Measurements from ENCODE around the gene GPR152.
A peak's percentile ranks its signal among the peaks of the same experiment; 100 is the strongest.
"Not testable (repeated sequence)": the region's sequence is repeated elsewhere in the genome, so short reads cannot be mapped to it uniquely, and the experiment has no call there.

Gene GPR152

GRCh38 chr11:67489203-67489884 lies 36.8 kb upstream of the GPR152 start:
- DNase-seq (ENCODE audit: low spot score): no peak

GRCh38 chr11:67486481-67487195 lies 34.1 kb upstream of the GPR152 start:
- DNase-seq (ENCODE audit: low spot score): no peak

- DNase-seq (ENCODE audit: low spot score): not testable (repeated sequence)
These were observed 33.4 kb upstream of the GPR152 start for GRCh38 chr11:67485873-67486361.

- DNase-seq (ENCODE audit: low spot score): no peak
These were observed 32.4 kb upstream of the GPR152 start for GRCh38 chr11:67484847-67485311.

GRCh38 chr11:67483831-67484665 lies 31.5 kb upstream of the GPR152 start:
- no peak for DNase-seq (ENCODE audit: low spot score)

DNA sequence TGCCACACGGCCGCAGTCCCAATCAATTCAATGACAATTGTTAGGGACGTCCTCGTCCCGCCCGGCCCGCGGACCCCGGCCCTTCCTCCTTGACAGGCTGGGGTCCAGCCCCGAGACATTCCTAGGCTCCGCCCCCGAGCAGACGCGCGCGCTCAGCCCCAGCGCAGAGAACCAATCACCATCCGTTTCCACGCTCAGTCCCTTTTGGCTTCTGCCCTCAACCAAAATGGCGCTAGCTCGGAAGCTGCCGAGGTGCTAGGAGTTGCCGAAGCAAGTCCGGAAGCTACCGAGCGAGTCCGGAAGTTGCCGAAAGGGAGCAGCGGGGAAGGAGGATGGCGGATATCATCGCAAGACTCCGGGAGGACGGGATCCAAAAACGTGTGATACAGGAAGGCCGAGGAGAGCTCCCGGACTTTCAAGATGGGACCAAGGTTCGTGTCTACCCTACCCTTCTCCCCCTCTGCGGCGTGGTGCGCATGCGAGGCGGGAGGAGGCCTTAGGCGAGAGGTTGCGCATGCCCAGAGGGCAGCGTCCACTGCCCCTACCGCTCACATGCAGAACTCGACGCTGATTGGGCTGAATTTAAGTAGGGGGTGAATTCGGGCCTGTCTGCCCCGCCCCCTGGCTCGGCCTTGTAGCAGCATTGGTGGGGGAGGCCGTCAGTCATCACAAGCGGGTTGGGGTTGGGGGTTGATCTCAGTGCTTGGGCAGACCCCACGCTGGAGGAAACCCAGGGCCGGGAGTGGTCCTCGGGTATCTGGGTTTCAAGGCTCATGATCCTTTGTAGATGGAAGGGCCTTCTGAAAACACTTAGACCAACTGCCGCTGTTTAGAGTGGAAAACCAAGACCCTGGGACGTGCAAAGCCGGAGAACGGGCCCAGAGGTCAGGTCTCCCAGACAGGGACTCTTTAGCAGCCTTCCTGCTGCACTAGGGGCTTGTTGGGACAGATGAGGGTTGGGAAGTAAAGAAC lies 30.6 kb upstream of the GPR152 start, which contains the start of gene AIP:
TSS of gene AIP (plus strand) at position 200 of the 972 bp plus-strand sequence. CDS start at position 333, 133 bp downstream.
- peak; percentile 98 for DNase-seq (ENCODE audit: low spot score)

DNA sequence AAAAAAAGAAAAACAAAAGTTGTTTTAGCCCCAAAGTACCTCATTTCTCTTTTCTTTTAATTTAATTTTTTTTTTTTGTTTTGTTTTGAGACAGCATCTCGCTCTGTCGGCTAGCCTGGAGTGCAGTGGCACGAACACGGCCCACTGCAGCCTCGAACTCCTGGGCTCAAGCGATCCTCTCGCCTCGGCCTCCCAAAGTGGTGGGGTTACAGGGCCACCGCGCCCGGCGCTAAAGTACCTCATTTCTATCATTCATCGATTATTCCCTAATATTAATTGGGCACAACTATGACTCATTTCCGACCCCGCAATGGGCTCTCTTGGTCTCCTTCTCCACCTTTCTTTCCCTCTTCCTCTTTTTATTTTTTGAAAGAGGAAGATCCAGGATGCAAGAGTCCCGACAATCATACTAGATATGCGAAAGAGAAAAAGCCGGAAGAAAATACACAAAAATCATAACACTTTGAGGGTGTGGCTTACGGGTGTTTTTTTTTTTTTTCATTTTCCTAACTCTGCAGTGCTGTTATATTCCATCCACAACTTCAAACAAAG lies 29.8 kb upstream of the GPR152 start:
- no peak for DNase-seq (ENCODE audit: low spot score)

DNA sequence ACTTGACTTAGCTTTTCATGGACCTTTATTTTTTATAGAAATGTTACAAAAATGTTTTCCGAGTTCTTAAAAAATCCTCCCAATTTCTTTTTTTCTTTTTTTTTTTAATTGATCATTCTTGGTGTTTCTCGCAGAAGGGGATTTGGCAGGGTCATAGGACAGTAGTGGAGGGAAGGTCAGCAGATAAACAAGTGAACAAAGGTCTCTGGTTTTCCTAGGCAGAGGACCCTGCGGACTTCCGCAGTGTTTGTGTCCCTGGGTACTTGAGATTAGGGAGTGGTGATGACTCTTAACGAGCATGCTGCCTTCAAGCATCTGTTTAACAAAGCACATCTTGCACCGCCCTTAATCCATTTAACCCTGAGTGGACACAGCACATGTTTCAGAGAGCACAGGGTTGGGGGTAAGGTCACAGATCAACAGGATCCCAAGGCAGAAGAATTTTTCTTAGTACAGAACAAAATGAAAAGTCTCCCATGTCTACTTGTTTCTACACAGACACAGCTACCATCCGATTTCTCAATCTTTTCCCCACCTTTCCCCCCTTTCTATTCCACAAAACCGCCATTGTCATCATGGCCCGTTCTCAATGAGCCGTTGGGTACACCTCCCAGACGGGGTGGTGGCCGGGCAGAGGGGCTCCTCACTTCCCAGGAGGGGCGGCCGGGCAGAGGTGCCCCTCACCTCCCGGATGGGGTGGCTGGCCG lies 25.0 kb upstream of the GPR152 start:
- not testable (repeated sequence) for DNase-seq (ENCODE audit: low spot score)

GRCh38 chr11:67476692-67477091 lies 24.2 kb upstream of the GPR152 start:
- not testable (repeated sequence) for DNase-seq (ENCODE audit: low spot score)

- no peak for DNase-seq (ENCODE audit: low spot score)
These were observed 20.4 kb upstream of the GPR152 start for GRCh38 chr11:67472882-67473281.

DNA sequence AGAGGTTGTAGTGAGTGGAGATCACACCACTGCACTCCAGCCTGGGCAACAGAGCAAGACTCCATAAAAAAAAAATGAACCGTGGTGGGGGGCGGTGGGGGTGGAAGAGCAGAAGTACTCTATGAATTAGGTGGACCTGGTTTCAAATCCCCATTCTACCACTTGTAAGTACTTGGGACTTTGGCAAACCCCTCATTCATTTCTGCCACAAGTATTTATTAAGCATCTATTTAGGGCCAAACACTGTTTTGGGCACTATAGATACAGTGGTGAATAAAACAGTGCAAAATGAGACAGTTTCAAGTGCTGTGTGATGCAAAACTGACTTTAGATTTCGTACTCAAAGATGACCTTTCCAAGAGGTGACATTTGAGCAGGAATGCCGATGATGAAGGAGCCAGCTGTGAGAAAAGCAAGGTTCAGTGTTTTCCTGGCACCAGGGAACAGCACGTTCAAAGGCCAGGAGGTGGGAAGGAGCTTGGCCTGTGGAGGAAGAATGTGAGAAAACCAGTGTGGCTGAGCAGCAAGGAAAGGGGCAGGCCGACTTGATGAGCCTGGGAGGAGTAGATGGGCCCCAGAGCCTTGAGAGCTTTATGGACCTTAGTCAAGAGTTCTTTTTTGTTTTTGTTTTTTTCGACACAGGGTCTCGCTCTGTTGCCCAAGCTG lies 17.9 kb upstream of the GPR152 start:
- DNase-seq (ENCODE audit: low spot score): no peak

- no peak for DNase-seq (ENCODE audit: low spot score)
These were observed 16.9 kb upstream of the GPR152 start for GRCh38 chr11:67469508-67469811.

DNA sequence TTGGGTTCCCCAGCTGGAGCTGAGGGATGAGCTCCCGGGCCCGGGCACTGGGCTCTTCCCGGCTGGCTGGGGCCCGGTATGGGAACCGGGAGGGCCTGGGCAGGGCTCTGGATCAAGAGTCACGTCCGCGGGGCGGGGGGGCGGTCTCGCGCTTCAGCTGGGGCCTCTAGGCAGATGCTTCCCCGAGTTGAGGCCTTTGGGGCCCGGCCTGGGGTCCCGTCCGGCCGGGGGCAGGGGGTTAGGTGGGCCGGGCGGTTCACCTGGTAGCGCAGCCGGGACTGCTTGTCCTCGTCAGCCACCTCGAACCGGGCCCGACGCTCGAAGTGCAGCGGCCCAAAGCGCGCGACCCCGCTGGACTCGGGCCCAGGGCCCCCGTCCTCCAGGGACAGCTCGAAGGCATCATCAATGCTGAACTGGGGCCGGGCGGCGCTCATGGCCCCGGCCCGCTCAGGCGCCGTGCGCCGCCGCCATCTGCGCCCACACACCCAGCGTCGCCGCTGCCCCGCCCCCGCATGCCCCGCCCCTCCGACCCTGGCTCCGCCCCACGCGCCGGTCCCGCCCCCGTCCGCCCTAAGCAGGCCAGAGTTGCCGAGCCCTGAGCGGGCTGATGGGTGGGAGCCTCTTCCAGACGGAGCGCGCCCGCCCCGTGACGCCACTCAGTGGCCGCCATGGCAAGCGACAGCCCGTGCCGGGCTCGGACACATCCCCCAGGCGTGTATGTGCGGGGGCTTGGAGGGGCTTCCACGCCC lies 16.4 kb upstream of the GPR152 start, which contains the start of gene TMEM134:
TSS of gene TMEM134 (minus strand) at position 493 of the 749 bp plus-strand sequence. CDS start at position 434, 59 bp downstream.
- DNase-seq (ENCODE audit: low spot score): peak; percentile 98

- no peak for DNase-seq (ENCODE audit: low spot score)
These were observed 15.9 kb upstream of the GPR152 start for GRCh38 chr11:67468456-67468758.

DNA sequence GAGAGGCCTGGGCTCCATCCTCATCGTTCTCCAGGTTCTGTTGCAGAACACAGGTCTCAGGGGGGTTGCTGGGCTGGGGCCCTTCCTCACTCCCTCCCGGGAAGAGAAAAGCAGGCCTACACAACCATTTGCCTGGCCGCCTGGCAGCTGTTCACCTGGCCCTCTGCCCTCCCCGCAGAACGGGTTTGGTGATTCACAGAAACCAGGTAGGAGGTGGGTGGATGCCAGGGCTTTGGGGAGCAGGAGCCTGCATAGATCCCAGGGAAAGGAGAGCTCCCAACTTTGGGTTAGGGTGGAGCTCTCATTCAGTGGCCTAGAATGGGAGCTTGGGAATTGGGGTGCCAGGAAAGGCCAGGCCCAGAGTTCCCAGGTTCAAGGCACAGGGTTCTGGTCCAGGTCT lies 15.5 kb upstream of the GPR152 start:
- DNase-seq (ENCODE audit: low spot score): no peak

- DNase-seq (ENCODE audit: low spot score): no peak
These were observed 14.6 kb upstream of the GPR152 start for GRCh38 chr11:67466962-67467771.

GRCh38 chr11:67466367-67466766 lies 13.8 kb upstream of the GPR152 start:
- DNase-seq (ENCODE audit: low spot score): no peak

DNA sequence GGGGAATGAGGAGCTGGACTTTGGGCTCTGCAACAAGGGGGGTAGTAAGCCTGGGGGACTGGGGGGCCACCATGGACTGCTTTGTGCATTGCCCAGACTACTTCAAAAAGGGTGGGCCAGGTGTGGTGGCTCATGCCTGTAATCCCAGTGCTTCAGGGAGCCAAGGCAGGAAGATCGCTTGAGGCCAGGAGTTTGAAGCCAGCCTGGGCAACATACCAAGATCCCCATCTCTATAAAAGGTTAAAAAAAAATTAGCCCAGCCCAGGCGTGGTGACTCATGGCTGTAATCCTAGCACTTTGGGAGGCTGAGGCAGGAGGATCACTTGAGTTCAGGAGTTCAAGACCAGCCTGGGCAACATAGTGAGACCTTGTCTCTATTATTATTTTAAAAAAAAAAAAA lies 13.0 kb upstream of the GPR152 start:
- DNase-seq (ENCODE audit: low spot score): not testable (repeated sequence)

Data from GM03348 (cell line).